SK-N-SH treated with all-trans-retinoic acid at 6 μM for 48 hours (cell line): ENCODE data around the gene INIP.

Experiments used
- ATAC-seq: fragments of 200-7000 bp; cut with Tn5 transposase; 3 replicates; pipeline ENCODE4 v1.9.1; 2020; ENCODE audit warnings: mild to moderate bottlenecking, moderate library complexity
- ARNTL ChIP-seq: fragments of 450-650 bp; formaldehyde crosslinking; IDR thresholded peaks from 2 replicates; pipeline ENCODE4 v1.5.0; 2020; ENCODE audit warnings: low read depth, mild to moderate bottlenecking, moderate library complexity, borderline replicate concordance
- BACH2 ChIP-seq: fragments of 250-450 bp; sonication (Bioruptor Pico); IDR thresholded peaks from 2 replicates; pipeline ENCODE4 v1.9.0; 2021; ENCODE audit warnings: mild to moderate bottlenecking, borderline replicate concordance
- CREB5 ChIP-seq: fragments of 250-450 bp; sonication (Bioruptor Pico); IDR thresholded peaks from 2 replicates; pipeline ENCODE4 v1.5.1; 2020; ENCODE audit warnings: low read depth, mild to moderate bottlenecking, moderate library complexity
- CSDC2 ChIP-seq: fragments of 250-450 bp; sonication (Bioruptor Pico); IDR thresholded peaks from 2 replicates; pipeline ENCODE4 v1.5.0; 2020; ENCODE audit warnings: mild to moderate bottlenecking, moderate library complexity
- CSRNP3 ChIP-seq: fragments of 250-450 bp; sonication (Bioruptor Pico); IDR thresholded peaks from 2 replicates; pipeline ENCODE4 v1.5.1; 2021; ENCODE audit warnings: mild to moderate bottlenecking, moderate library complexity
- ESRRG ChIP-seq: fragments of 250-450 bp; sonication (Bioruptor Pico); IDR thresholded peaks from 2 replicates; pipeline ENCODE4 v1.6.1; 2021; ENCODE audit warnings: mild to moderate bottlenecking
- GLIS3 ChIP-seq: fragments of 250-450 bp; sonication (Bioruptor Pico); IDR thresholded peaks from 2 replicates; pipeline ENCODE4 v1.5.0; 2020; ENCODE audit warnings: mild to moderate bottlenecking, moderate library complexity
- ISL1 ChIP-seq: fragments of 250-450 bp; sonication (Bioruptor Pico); IDR thresholded peaks from 2 replicates; pipeline ENCODE4 v2.1.2; 2022; ENCODE audit warnings: mild to moderate bottlenecking, moderate library complexity
- OSR1 ChIP-seq: fragments of 250-450 bp; sonication (Bioruptor Pico); IDR thresholded peaks from 2 replicates; pipeline ENCODE4 v1.8.0; 2022; ENCODE audit warnings: moderate library complexity, mild to moderate bottlenecking, inconsistent platforms
- POU6F1 ChIP-seq: fragments of 250-450 bp; sonication (Bioruptor Pico); IDR thresholded peaks from 2 replicates; pipeline ENCODE4 v1.8.0; 2021; ENCODE audit warnings: low read depth, mild to moderate bottlenecking, moderate library complexity, borderline replicate concordance
- PPARA ChIP-seq: fragments of 250-450 bp; sonication (Bioruptor Pico); IDR thresholded peaks from 2 replicates; pipeline ENCODE4 v1.5.0; 2020; ENCODE audit warnings: mild to moderate bottlenecking, borderline replicate concordance
- RARB ChIP-seq: fragments of 250-450 bp; sonication (Bioruptor Pico); IDR thresholded peaks from 2 replicates; pipeline ENCODE4 v1.8.0; 2021; ENCODE audit warnings: mild to moderate bottlenecking, moderate library complexity
- SNAI2 ChIP-seq: fragments of 250-450 bp; sonication (Bioruptor Pico); IDR thresholded peaks from 2 replicates; pipeline ENCODE4 v1.5.0; 2020; ENCODE audit warnings: mild to moderate bottlenecking, moderate library complexity
- TCF4 ChIP-seq: fragments of 250-450 bp; sonication (Bioruptor Pico); IDR thresholded peaks from 2 replicates; pipeline ENCODE4 v1.8.0; 2021; ENCODE audit warnings: mild to moderate bottlenecking, moderate library complexity, borderline replicate concordance
- TOX ChIP-seq: fragments of 250-450 bp; sonication (Bioruptor Pico); IDR thresholded peaks from 2 replicates; pipeline ENCODE4 v1.8.0; 2021; ENCODE audit warnings: mild to moderate bottlenecking, moderate library complexity, borderline replicate concordance
- TSHZ2 ChIP-seq: fragments of 250-450 bp; sonication (Bioruptor Pico); IDR thresholded peaks from 2 replicates; pipeline ENCODE4 v1.5.0; 2020; ENCODE audit warnings: mild to moderate bottlenecking, moderate library complexity
- ZC3H10 ChIP-seq: fragments of 250-450 bp; sonication (Bioruptor Pico); IDR thresholded peaks from 2 replicates; pipeline ENCODE4 v1.5.1; 2021; ENCODE audit warnings: mild to moderate bottlenecking, moderate library complexity
- ZFP3 ChIP-seq: fragments of 250-450 bp; sonication (Bioruptor Pico); IDR thresholded peaks from 2 replicates; pipeline ENCODE4 v1.5.0; 2020; ENCODE audit warnings: mild to moderate bottlenecking, moderate library complexity
- ZFP30 ChIP-seq: fragments of 450-650 bp; formaldehyde crosslinking; IDR thresholded peaks from 2 replicates; pipeline ENCODE4 v1.5.0; 2022; ENCODE audit warnings: mild to moderate bottlenecking, moderate library complexity
- ZNF565 ChIP-seq: fragments of 450-650 bp; formaldehyde crosslinking; conservative IDR thresholded peaks from 2 replicates; pipeline ENCODE4 v1.5.0; 2020; ENCODE audit warnings: low read depth, mild to moderate bottlenecking, moderate library complexity
- ZNF70 ChIP-seq: fragments of 450-650 bp; formaldehyde crosslinking; IDR thresholded peaks from 2 replicates; pipeline ENCODE4 v1.5.0; 2020; ENCODE audit warnings: mild to moderate bottlenecking, moderate library complexity
- ZNF8 ChIP-seq: fragments of 450-650 bp; formaldehyde crosslinking; IDR thresholded peaks from 2 replicates; pipeline ENCODE4 v1.5.0; 2020; ENCODE audit warnings: mild to moderate bottlenecking, moderate library complexity
- TF ChIP-seq, protein P1 (sequence below): fragments of 250-450 bp; sonication (Bioruptor Pico); IDR thresholded peaks from 2 replicates; pipeline ENCODE4 v1.8.0; 2020; ENCODE audit warnings: mild to moderate bottlenecking, moderate library complexity, borderline replicate concordance

INIP gene

DNA sequence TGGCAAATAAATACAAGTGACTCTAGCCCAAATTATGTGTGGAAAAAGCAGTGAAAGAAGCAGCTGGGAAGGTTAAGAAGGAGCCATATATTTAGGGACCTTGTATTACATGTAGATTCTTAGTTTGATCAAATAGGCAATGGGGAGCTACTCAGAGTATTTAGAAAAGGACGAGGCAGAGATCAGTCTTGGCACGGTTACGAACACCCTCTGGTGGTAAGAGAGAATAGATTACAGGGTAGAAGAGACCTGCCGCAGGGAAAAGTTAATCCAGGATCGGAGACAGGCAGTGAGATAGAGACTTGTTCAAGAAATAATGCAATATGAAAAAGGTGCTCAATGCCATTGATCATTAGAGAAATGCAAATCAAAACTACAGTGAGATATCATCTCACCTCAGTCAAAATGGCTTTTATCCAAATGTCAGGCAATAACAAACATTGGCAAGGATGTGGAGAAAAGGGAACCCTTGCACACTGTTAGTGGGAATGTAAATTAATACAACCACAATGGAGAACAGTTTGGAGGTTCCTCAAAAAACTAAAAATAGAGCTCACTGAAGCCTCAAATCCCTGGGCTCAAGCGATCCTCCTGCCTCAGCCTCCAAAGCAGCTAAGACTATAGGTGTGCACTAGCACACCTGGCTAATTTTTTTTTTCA lies 12.0 kb downstream of the INIP start:
- ATAC-seq, result peak; percentile 73
- TF ChIP-seq TSHZ2 (CRISPR knock-in tag) (no peak), ZFP30 (CRISPR knock-in tag) (no peak), ISL1 (no peak), ZFP3 (CRISPR knock-in tag) (no peak), PPARA (CRISPR knock-in tag) (no peak), ARNTL (CRISPR knock-in tag) (no peak), ESRRG (CRISPR knock-in tag) (no peak), CSDC2 (CRISPR knock-in tag) (no peak), BACH2 (no peak), SNAI2 (CRISPR knock-in tag) (no peak), ZNF8 (CRISPR knock-in tag) (no peak), OSR1 (CRISPR knock-in tag) (no peak), ZC3H10 (no peak), CSRNP3 (CRISPR knock-in tag) (no peak), POU6F1 (CRISPR knock-in tag) (no peak), TCF4 (CRISPR knock-in tag) (no peak), ZNF70 (CRISPR knock-in tag) (no peak), CREB5 (CRISPR knock-in tag) (no peak), TOX (CRISPR knock-in tag) (no peak)
- TF ChIP-seq, protein P1, sequence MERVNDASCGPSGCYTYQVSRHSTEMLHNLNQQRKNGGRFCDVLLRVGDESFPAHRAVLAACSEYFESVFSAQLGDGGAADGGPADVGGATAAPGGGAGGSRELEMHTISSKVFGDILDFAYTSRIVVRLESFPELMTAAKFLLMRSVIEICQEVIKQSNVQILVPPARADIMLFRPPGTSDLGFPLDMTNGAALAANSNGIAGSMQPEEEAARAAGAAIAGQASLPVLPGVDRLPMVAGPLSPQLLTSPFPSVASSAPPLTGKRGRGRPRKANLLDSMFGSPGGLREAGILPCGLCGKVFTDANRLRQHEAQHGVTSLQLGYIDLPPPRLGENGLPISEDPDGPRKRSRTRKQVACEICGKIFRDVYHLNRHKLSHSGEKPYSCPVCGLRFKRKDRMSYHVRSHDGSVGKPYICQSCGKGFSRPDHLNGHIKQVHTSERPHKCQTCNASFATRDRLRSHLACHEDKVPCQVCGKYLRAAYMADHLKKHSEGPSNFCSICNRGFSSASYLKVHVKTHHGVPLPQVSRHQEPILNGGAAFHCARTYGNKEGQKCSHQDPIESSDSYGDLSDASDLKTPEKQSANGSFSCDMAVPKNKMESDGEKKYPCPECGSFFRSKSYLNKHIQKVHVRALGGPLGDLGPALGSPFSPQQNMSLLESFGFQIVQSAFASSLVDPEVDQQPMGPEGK (CRISPR knock-in tag), result no peak

- ATAC-seq, result no peak
- no peak for TF ChIP-seq CREB5 (CRISPR knock-in tag)
- TF ChIP-seq GLIS3, result no peak
- no peak for TF ChIP-seq ARNTL (CRISPR knock-in tag)
- TF ChIP-seq ZFP30 (CRISPR knock-in tag), result no peak
- TF ChIP-seq ZFP3 (CRISPR knock-in tag), result no peak
- no peak for TF ChIP-seq RARB (CRISPR knock-in tag)
- TF ChIP-seq CSDC2 (CRISPR knock-in tag), result no peak
- no peak for TF ChIP-seq ESRRG (CRISPR knock-in tag)
- no peak for TF ChIP-seq BACH2
- TF ChIP-seq, protein P1 (CRISPR knock-in tag), result no peak
- TF ChIP-seq SNAI2 (CRISPR knock-in tag), result no peak
- TF ChIP-seq TCF4 (CRISPR knock-in tag), result no peak
- no peak for TF ChIP-seq ISL1
- no peak for TF ChIP-seq TSHZ2 (CRISPR knock-in tag)
- TF ChIP-seq ZNF565 (CRISPR knock-in tag), result no peak
These were observed 14.6 kb downstream of the INIP start for GRCh38 chr9:112703304-112703703.
